Activated T-cell treated with anti-CD3 and anti-CD28 coated beads for 48 hours (primary cell): ENCODE results near the gene PLA1A.

Experiments
- DNase-seq: peaks from one replicate; pipeline ENCODE4 v3.0.0-alpha.2; 2020; ENCODE audit warnings: low read depth

Gene PLA1A

GRCh38 chr3:119608405-119609000, 10.8 kb downstream of the PLA1A start:
- no peak for DNase-seq

- DNase-seq = no peak
Observed at GRCh38 chr3:119609301-119609700, 11.6 kb downstream of the PLA1A start.

- DNase-seq = no peak
Observed at GRCh38 chr3:119611664-119612063, 14.0 kb downstream of the PLA1A start.

- no peak for DNase-seq
Observed at GRCh38 chr3:119613201-119613600, 15.5 kb downstream of the PLA1A start.

GRCh38 chr3:119613872-119614271, 16.2 kb downstream of the PLA1A start:
- no peak for DNase-seq

GRCh38 chr3:119616056-119616455, 18.4 kb downstream of the PLA1A start:
- no peak for DNase-seq

GRCh38 chr3:119619094-119619493, 21.4 kb downstream of the PLA1A start:
- DNase-seq = no peak

- no peak for DNase-seq
Observed at GRCh38 chr3:119620899-119621298, 23.2 kb downstream of the PLA1A start.

GRCh38 chr3:119624002-119624720, 26.5 kb downstream of the PLA1A start:
- no peak for DNase-seq

- no peak for DNase-seq
Observed at GRCh38 chr3:119625451-119626153, 27.9 kb downstream of the PLA1A start.

- no peak for DNase-seq
Observed at GRCh38 chr3:119626196-119626595, 28.5 kb downstream of the PLA1A start.

- DNase-seq = no peak
Observed at GRCh38 chr3:119627461-119627860, 29.8 kb downstream of the PLA1A start.

- no peak for DNase-seq
Observed at GRCh38 chr3:119628390-119628789, 30.7 kb downstream of the PLA1A start.

GRCh38 chr3:119628816-119629445, 31.2 kb downstream of the PLA1A start:
- no peak for DNase-seq

GRCh38 chr3:119630128-119630879, 32.6 kb downstream of the PLA1A start:
- DNase-seq = no peak

- DNase-seq = no peak
Observed at GRCh38 chr3:119630880-119631329, 33.2 kb downstream of the PLA1A start.

GRCh38 chr3:119631516-119631915, 33.8 kb downstream of the PLA1A start:
- no peak for DNase-seq

- DNase-seq = no peak
Observed at GRCh38 chr3:119632216-119632615, 34.5 kb downstream of the PLA1A start.

- no peak for DNase-seq
Observed at GRCh38 chr3:119632829-119633228, 35.1 kb downstream of the PLA1A start.

GRCh38 chr3:119635719-119636118, 38.0 kb downstream of the PLA1A start:
- DNase-seq = no peak

- DNase-seq = no peak
Observed at GRCh38 chr3:119636249-119636648, 38.6 kb downstream of the PLA1A start.
